Stomach (tissue), 4 donors: ENCODE data around the gene LRRC3C.

ENCODE experiments used
- EP300 ChIP-seq: sonication (generic); formaldehyde crosslinking; IDR thresholded peaks from one replicate; pipeline ENCODE4 v1.6.1; 2017; ENCODE audit warnings: antibody characterized with exemption
- TF ChIP-seq, protein P1 (sequence below), 7 experiments: fragments of 450-650 bp in 4 of 7; fragments of 200-600 bp in 3 of 7; sonication (generic) in 3 of 7; IDR thresholded peaks; one replicate each; pipeline ENCODE4 v1.5.1; 2016 to 2019; ENCODE audit warnings: antibody characterized with exemption in 7 of 7, control low read depth in 2 of 7, mild to moderate bottlenecking in 1 of 7

DNA sequence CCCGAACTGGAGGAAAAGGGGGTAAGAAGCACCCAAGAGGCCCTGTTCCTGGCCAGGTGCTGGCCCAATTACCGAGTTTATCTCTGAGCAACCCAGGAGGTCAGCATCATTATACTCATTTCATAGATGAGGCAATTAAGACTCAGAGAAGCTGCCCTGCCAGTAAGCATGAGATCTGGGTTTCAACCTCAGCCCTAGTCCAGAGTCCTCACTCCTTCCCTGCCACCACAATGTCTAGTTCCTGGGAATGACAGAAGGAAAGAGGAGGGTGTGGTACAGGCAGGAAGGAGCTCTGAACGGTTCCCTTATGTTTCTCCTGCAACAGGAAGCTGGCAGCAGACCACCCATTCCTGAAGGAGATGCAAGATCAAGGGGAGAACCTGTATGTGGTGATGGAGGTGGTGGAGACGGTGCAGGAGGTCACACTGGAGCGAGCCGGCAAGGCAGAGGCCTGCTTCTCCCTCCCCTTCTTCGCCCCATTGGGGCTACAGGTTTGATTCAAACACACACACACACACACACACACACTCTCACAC, 42.7 kb downstream of the LRRC3C start:
- TF ChIP-seq, protein P1, sequence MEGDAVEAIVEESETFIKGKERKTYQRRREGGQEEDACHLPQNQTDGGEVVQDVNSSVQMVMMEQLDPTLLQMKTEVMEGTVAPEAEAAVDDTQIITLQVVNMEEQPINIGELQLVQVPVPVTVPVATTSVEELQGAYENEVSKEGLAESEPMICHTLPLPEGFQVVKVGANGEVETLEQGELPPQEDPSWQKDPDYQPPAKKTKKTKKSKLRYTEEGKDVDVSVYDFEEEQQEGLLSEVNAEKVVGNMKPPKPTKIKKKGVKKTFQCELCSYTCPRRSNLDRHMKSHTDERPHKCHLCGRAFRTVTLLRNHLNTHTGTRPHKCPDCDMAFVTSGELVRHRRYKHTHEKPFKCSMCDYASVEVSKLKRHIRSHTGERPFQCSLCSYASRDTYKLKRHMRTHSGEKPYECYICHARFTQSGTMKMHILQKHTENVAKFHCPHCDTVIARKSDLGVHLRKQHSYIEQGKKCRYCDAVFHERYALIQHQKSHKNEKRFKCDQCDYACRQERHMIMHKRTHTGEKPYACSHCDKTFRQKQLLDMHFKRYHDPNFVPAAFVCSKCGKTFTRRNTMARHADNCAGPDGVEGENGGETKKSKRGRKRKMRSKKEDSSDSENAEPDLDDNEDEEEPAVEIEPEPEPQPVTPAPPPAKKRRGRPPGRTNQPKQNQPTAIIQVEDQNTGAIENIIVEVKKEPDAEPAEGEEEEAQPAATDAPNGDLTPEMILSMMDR (IDR thresholded peaks at IDR 0.05), result no peak
- no peak for TF ChIP-seq EP300
